RPMI8226 (cell line): ENCODE measurements around the gene TEKT5.
A peak's percentile ranks its signal among the peaks of the same experiment; 100 is the strongest.
"Not testable (repeated sequence)": the region's sequence is repeated elsewhere in the genome, so short reads cannot be mapped to it uniquely, and the experiment has no call there.

Experiments
- DNase-seq: peaks from one replicate; pipeline ENCODE4 v3.0.0-alpha.2; 2015

TEKT5 gene

DNA sequence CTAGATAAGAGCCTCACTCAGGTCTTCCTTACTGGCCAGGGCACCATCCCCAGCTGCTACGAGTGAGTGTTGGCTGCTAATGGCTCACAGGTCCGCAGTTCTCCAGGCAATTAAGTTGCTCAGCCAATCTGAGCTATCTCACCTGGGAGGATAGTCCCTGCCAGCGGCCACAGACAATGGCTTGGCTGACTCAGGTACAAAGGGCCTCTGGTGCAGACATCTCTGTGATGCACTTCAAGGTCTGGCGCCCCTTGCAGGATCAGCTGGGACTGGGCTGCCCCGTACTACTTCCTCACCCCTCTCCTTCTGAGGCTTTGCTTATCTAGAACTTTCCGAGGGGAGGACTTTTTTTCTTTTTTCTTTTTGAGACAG lies 65.2 kb downstream of the TEKT5 start:
- DNase-seq: no peak

- no peak for DNase-seq
Observed at GRCh38 chr16:10625595-10626357, 69.0 kb downstream of the TEKT5 start.

DNA sequence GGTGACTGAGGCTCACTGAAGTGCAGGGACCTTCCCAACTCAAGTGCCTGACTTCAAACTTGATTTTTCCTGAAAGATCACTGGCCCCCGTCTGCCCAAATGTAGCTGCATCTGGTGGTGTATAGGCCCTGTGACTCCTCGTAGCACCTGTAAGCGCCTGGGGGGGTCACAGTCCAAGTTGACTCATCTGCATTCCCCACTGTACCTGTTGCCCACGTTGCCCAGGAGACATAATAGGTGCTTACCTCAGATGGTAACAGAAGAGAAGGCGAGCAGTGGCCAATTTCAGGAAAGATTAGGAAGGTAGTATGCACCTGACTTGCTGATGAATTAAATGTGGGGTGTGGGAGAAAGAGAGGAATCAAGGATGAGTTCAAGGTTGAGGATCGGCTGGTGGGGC lies 70.2 kb downstream of the TEKT5 start:
- DNase-seq: no peak

DNA sequence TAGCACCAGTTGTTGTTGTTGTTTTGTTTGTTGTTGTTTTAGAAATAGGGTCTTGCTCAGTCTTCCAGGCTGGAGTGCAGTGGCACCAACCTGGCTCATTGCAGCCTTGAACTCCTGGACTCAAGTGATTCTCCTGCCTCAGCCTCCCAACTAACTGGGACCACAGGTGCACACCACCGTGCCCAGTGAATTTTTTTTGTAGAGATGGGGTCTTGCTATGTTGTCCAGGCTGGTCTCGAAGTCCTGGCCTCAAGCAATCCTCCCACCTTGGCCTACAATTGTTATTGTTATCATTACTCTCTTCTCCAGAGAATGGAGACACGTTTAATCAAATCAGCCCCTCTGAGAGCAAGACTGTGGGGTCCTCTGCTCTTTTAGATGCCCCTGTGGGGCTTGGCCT lies 71.7 kb downstream of the TEKT5 start:
- DNase-seq: no peak

DNA sequence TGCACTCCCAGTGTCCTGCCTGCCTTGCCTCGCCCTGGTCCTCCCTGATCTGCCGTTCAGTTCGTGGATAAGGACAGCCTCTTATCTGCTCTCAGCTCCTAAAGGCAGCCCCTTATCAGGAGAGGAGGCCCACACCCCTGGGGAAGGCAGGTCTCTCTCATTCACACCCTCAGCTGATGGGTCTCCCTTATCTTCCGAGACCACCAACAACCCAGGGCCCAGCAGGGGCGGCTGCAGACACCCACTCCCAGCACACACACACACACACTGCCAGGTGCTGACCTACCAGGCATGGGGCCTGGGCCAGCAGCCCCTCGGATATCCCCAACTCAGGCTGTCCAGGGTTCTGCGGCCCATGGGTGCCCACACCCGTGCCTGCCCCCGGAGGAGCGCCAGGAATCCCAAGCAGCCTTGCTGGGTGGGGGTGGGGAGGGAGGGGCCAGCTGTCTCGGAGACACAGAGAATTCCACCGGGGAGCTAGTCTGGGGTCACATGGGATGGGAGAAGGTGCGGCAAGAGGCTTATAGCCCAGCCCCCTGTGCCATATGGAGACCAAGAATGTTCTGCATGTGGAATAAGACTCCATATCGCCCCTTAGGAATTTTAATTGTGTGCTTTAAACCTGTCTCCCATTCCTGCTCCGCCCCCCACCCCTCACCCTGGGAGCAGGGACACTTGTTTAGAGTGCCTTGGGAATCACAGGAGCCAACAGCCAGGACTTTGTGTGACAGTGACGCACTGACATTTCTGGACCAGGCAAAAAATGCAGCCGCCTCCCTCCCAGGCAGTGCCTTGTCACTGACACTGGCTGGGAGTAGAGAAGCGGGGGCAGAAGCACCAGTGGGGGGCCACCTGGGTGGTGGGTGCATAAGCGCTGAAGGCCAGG lies 72.5 kb downstream of the TEKT5 start:
- DNase-seq: no peak

DNA sequence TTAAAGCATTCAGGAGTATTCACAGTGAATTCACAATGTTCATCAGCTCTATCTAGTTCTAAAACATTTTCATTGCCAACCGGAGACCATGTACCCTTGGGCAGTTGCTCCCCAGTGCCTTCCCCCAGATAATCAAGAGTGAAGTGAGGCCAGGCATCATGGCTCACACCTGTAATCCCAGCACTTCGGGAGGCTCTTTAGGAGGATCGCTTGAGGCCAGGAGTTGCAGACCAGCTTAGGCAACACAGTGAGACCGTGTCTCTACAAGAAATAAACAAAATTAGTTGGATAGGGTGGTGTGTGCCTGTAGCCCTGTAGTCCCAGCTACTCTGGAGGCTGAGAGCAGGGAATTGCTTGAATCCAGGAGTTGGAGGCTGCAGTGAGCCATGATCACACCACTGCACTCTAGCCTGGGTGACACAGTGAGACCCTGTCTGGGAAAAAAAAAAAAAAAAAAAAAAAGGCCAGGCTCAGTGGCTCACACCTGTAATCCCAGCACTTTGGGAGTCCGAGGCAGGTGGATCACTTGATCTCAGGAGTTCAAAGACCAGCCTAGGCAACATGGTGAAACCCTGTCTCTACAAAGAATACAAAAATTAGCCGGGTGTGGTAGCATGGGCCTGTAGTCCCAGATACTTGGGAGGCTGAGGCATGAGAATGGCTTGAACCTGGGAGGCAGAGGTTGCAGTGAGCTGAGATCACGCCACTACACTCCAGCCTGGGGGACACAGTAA lies 73.3 kb downstream of the TEKT5 start:
- DNase-seq: not testable (repeated sequence)

- no peak for DNase-seq
Observed at GRCh38 chr16:10620120-10620519, 74.6 kb downstream of the TEKT5 start.

- DNase-seq: peak; percentile 39
Observed at GRCh38 chr16:10619271-10619849, 75.4 kb downstream of the TEKT5 start.

- no peak for DNase-seq
Observed at GRCh38 chr16:10618710-10619209, 76.0 kb downstream of the TEKT5 start.

DNA sequence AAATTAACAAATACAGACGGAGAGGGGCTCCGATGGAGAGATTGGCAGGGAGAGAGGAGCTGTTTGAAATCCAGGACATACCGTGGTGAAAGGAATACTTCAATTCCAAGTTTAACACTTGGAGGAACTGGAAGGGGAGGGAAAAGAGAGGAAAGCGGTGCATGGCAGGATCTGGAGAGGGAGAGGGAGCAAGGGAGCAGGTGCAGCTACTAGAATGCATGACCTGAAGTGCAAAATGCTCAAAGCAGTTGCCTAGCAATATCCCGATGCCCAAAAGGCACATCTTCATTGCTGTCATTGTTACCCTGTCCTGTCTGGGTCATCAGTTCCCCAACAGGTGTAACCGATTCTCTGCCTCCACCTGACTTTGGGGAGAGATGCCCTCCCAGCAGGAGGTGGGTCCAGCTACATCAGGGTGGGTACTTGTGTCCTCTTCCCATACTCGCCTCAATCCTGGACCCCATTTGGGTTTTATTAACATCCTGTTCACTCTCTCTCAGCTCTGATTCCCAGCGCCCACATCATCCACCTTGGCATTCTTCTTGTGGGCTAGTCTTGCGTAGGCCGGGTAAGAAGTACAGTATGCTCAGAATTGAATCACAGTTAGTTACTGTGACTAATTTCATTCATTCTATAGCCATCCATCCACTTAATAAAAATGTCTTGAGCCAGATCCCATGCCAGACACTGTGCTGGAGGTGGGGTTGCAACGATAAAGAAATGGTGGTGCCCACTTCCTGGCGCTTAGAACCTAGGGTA lies 76.9 kb downstream of the TEKT5 start:
- no peak for DNase-seq

- no peak for DNase-seq
Observed at GRCh38 chr16:10616756-10617640, 77.7 kb downstream of the TEKT5 start.

GRCh38 chr16:10616419-10616755 lies 78.3 kb downstream of the TEKT5 start:
- DNase-seq: no peak

- DNase-seq: no peak
Observed at GRCh38 chr16:10614685-10615084, 80.0 kb downstream of the TEKT5 start.

GRCh38 chr16:10613785-10614485 lies 80.8 kb downstream of the TEKT5 start:
- DNase-seq: no peak

DNA sequence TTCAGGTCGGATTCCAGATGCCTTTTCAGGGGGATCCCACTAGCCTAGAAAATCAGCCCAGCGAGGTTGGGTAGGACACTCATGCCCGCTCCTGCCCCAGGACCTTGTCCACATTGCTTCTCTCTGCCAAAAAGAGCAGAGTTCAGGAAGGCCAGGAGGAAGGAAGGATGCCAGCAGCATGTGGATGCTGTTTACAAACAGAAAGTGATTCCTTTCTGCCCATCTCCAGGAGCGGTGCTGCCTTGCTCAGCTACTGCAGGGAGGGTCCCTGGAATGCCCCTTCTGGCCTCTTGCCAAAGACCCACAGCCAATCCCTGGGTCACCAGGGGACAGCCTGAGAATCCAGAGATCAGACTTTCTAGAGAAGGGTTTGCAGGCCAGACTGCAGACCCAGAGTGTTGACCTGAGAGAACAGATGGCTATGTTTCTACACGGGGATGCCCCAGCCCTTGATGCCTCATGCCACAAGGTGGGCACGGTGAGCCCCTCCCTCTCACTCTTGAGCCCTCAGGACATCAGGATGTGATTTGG lies 82.0 kb downstream of the TEKT5 start:
- DNase-seq: no peak

GRCh38 chr16:10611825-10612342 lies 82.8 kb downstream of the TEKT5 start:
- DNase-seq: no peak

GRCh38 chr16:10610499-10611184 lies 84.1 kb downstream of the TEKT5 start:
- no peak for DNase-seq

DNA sequence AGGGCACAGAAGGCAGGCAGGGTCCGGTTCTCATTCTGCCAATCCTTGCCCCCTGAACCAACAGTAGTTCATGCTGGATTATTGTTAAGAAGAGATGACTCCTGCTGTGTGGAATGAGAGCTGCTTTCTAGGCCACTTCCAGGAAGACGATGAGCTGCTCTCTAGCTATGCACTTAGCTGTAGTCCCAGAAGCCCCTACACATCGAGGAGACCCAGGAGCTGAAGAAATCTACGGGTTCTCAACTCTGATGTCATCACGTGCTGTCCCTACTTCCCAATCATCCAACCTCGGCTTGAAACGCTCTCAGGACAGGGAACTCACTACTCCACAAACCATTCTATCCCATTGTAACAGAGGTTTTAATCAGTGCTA lies 85.3 kb downstream of the TEKT5 start:
- DNase-seq: no peak

DNA sequence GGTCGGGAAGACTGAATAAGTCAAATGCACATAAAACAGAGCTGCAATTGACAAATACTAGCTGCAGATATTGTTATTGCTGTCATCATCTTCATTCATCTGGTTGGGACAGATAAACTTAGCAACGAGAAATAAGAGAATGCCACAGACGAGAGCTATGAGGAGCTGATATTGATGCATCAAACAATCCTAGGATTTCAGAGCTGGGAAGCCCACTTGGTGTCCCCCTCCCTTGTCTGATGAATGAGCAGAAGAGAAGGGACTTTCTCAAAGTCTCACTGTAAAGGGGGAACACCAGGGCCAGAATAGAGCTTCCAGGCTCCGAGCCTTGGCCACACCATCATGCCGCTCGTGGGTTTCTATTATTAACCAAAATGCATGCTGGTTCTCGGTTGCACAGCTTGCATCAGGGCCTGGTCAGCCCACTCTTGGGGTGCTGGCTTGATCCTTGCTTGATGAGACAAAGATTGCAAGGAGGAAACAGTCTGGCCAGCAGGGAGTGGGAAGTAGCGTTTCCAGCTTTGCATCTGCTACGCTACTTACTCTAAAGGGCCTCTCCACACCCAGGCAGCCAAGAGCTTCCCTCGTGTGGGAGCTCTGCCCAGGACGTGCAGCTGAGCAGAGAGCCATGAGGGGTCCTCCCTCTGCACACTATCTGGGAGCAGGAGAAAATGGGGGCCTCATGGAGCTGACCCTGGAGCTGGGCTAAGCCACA lies 85.9 kb downstream of the TEKT5 start:
- DNase-seq: no peak
